Loucy (cell line): ENCODE results near the gene NR1I3.
A peak's percentile ranks its signal among the peaks of the same experiment; 100 is the strongest.

Experiments used
- H2AFZ ChIP-seq: fragments of 200-600 bp; sonication (generic); 2 replicates; pipeline ENCODE4 v1.6.0; 2016; ENCODE audit warnings: antibody characterized with exemption, mild to moderate bottlenecking, low read length, moderate library complexity
- H3F3A ChIP-seq: fragments of 200-600 bp; 2 replicates; pipeline ENCODE4 v1.6.0; 2016; ENCODE audit warnings: antibody characterized with exemption, low read depth, mild to moderate bottlenecking
- H3K27me3 ChIP-seq: fragments of 200-600 bp; sonication (generic); 2 replicates; pipeline ENCODE4 v1.6.1; 2014; ENCODE audit warnings: low read length, mild to moderate bottlenecking; ENCODE audit not compliant: insufficient read depth, poor library complexity, severe bottlenecking
- H3K36me3 ChIP-seq: fragments of 200-600 bp; sonication (generic); 2 replicates; pipeline ENCODE4 v1.6.1; 2016; ENCODE audit warnings: low read length; ENCODE audit not compliant: insufficient read depth
- H3K4me1 ChIP-seq: fragments of 200-600 bp; sonication (generic); 2 replicates; pipeline ENCODE4 v1.5.1; 2014; ENCODE audit warnings: low read length, mild to moderate bottlenecking; ENCODE audit not compliant: insufficient read depth, poor library complexity, severe bottlenecking
- H3K4me2 ChIP-seq: fragments of 200-600 bp; sonication (generic); 2 replicates; pipeline ENCODE4 v1.6.0; 2014; ENCODE audit warnings: antibody characterized with exemption, low read length, low read depth, mild to moderate bottlenecking; ENCODE audit not compliant: poor library complexity, severe bottlenecking
- H3K4me3 ChIP-seq: fragments of 200-600 bp; sonication (generic); 2 replicates; pipeline ENCODE4 v1.5.1; 2014; ENCODE audit warnings: low read length, mild to moderate bottlenecking, mixed read lengths; ENCODE audit not compliant: poor library complexity, severe bottlenecking
- H3K79me2 ChIP-seq: fragments of 200-600 bp; sonication (generic); 2 replicates; pipeline ENCODE4 v1.6.1; 2014; ENCODE audit warnings: low read length; ENCODE audit not compliant: insufficient read depth
- H3K9ac ChIP-seq: fragments of 200-600 bp; sonication (generic); 2 replicates; pipeline ENCODE4 v1.6.0; 2014; ENCODE audit warnings: mild to moderate bottlenecking, low read depth, low read length, moderate library complexity; ENCODE audit not compliant: poor library complexity, severe bottlenecking
- H3K9me2 ChIP-seq: fragments of 200-600 bp; sonication (generic); replicated peaks from 2 replicates; pipeline ENCODE4 v1.6.1; 2016; ENCODE audit warnings: low read depth, low read length, mixed read lengths
- H3K9me3 ChIP-seq: fragments of 200-600 bp; sonication (generic); 2 replicates; pipeline ENCODE4 v1.6.1; 2014; ENCODE audit warnings: mild to moderate bottlenecking, antibody characterized with exemption, low read length, low read depth; ENCODE audit not compliant: insufficient read depth
- H4K20me1 ChIP-seq: fragments of 200-600 bp; sonication (generic); 2 replicates; pipeline ENCODE4 v1.6.0; 2014; ENCODE audit warnings: antibody characterized with exemption, low read length, mild to moderate bottlenecking; ENCODE audit not compliant: insufficient read depth, poor library complexity, severe bottlenecking
- EZH2phosphoT487 ChIP-seq: fragments of 200-600 bp; IDR thresholded peaks from 2 replicates; pipeline ENCODE4 v1.6.1; 2018; ENCODE audit warnings: antibody characterized with exemption, mild to moderate bottlenecking, moderate library complexity, borderline replicate concordance
- TF ChIP-seq, protein P1 (sequence below): fragments of 200-600 bp; sonication (generic); conservative IDR thresholded peaks from 2 replicates; pipeline ENCODE4 v1.5.1; 2014; ENCODE audit warnings: mild to moderate bottlenecking, antibody characterized with exemption, low read length

Gene NR1I3

DNA sequence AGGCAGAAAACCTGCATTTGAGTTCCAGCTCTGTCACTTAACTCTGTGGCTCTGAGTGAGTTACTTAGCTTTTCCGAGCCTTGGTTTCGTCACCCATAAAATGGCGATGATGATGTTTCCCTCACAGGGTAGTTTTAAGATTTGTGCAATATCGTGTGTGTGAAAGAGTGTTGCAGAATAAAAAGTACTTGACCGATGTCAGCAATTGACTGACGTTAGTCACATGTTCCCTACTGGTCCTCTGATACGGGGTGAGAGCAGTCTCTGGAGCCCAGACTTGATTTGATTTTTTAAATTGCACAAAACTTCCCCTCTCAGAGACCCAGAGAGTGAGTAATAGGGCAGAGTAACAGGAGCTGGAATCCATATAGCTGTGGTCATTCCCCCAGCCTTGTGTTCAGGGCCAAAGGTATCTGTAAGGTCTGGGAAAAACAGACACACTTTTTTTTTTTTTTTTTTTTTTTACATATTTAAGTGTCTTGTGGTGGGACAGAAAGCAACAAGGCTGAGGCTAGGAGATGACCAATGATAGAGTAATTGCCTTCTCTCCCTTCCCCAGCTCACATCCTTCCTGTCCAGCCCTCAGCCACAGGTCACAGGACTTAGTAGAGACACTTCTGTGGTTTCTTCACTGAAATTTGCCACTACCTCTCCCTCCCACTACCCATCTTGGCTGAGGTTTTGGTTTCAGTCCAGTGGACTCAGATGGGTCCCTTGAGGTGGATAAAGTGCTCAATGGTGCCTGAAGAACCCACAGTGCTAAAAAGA, 20.9 kb downstream of the NR1I3 start:
- H3K79me2 ChIP-seq: no peaks in the 10 kb centered on the region
- H3K9me2 ChIP-seq: no peaks in the 10 kb centered on the region
- H3K36me3 ChIP-seq: peaks cover 19% of the 10 kb centered on the region; the same call in 1 of the 2 replicates
- H3F3A ChIP-seq: peaks cover 3% of the 10 kb centered on the region; the same call in 1 of the 2 replicates
- H2AFZ ChIP-seq: no peak overlapping the region
- H3K4me2 ChIP-seq: peak overlapping the region; percentile 45
- no peak overlapping the region for H3K9ac ChIP-seq
- no peaks in the 10 kb centered on the region for H3K27me3 ChIP-seq
- H4K20me1 ChIP-seq: no peaks in the 10 kb centered on the region
- H3K4me3 ChIP-seq: no peak overlapping the region
- TF ChIP-seq, protein P1, sequence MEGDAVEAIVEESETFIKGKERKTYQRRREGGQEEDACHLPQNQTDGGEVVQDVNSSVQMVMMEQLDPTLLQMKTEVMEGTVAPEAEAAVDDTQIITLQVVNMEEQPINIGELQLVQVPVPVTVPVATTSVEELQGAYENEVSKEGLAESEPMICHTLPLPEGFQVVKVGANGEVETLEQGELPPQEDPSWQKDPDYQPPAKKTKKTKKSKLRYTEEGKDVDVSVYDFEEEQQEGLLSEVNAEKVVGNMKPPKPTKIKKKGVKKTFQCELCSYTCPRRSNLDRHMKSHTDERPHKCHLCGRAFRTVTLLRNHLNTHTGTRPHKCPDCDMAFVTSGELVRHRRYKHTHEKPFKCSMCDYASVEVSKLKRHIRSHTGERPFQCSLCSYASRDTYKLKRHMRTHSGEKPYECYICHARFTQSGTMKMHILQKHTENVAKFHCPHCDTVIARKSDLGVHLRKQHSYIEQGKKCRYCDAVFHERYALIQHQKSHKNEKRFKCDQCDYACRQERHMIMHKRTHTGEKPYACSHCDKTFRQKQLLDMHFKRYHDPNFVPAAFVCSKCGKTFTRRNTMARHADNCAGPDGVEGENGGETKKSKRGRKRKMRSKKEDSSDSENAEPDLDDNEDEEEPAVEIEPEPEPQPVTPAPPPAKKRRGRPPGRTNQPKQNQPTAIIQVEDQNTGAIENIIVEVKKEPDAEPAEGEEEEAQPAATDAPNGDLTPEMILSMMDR: no peak
- no peak for TF ChIP-seq EZH2phosphoT487
- H3K9me3 ChIP-seq: no peaks in the 10 kb centered on the region
- peaks cover 24% of the 10 kb centered on the region for H3K4me1 ChIP-seq

DNA sequence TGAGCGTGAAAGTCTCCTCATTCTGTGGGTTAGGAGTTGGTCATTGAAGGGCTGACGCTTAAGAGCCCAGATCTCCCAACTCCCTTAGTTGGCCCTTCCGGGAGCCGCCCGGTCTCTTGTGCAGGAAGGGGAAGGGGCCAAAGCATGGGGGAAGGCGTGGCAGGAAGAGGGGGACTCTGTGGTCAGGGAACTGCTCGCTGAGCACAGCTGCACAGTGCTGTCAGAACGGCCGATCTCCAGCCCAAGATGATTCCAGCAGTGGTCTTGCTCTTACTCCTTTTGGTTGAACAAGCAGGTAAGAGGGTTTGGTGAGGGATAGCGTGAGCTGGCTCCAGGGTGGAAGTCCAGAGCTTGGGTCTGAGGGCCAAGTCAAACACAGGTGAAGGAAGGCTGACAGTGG, 22.9 kb downstream of the NR1I3 start, which contains the start of gene FCER1G:
FCER1G (plus strand) TSS at position 220 of the 400 bp plus-strand sequence; CDS start at position 247, 27 bp downstream.
- Histone ChIP-seq H3K27me3 (no peaks in the 10 kb centered on the region), H3K9me2 (no peaks in the 10 kb centered on the region), H3K9me3 (no peaks in the 10 kb centered on the region), H3K4me3 (no peak within 1 kb of the TSS), H3K79me2 (no peaks in the 10 kb centered on the region), H3K4me1 (peaks cover 25% of the 10 kb centered on the region), H3K36me3 (peaks cover 33% of the 10 kb centered on the region; the same call in 1 of the 2 replicates), H4K20me1 (no peaks in the 10 kb centered on the region), H3F3A (peaks cover 3% of the 10 kb centered on the region; the same call in 1 of the 2 replicates), H3K4me2 (no peak within 1 kb of the TSS), H3K9ac (no peak within 1 kb of the TSS), H2AFZ (no peak within 1 kb of the TSS)
- TF ChIP-seq EZH2phosphoT487: no peak
- TF ChIP-seq, protein P1: no peak

DNA sequence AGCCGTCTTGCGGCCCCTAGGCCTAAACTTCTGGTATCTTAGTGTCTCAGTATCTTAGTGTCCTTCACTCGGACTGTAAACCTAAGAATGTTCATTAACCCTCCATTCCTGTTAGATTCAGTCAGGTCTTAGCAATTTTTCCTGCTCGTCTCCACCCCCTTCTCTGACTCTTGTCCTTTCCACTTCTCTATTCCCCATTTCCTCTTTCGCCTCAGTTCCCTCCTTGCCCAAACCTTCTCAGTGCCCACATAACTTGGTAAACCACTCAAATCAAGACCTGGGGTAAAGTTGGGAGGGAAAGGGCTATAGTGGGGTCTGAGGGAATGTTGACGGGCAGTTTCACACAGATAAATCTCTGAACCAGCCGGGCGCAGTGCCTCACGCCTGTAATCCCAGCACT, 23.6 kb downstream of the NR1I3 start:
- Histone ChIP-seq H3K9me3 (no peaks in the 10 kb centered on the region), H3K9me2 (no peaks in the 10 kb centered on the region), H3K4me1 (peaks cover 27% of the 10 kb centered on the region), H3F3A (peaks cover 3% of the 10 kb centered on the region; the same call in 1 of the 2 replicates), H3K4me2 (no peak overlapping the region), H4K20me1 (no peaks in the 10 kb centered on the region), H3K9ac (no peak overlapping the region), H2AFZ (no peak overlapping the region), H3K36me3 (peaks cover 36% of the 10 kb centered on the region; the same call in 1 of the 2 replicates), H3K79me2 (no peaks in the 10 kb centered on the region), H3K4me3 (no peak overlapping the region), H3K27me3 (no peaks in the 10 kb centered on the region)
- TF ChIP-seq, protein P1: no peak
- no peak for TF ChIP-seq EZH2phosphoT487
